ENCODE measurements around the gene C16orf96.

- TF ChIP-seq EP300 (IDR thresholded peaks at IDR 0.05; ENCODE audit: borderline replicate concordance), result no peak
- TF ChIP-seq TAF1 (IDR thresholded peaks at IDR 0.05; ENCODE audit: low read depth), result no peak
Measured at GRCh38 chr16:4519274-4520058, 36.7 kb upstream of the C16orf96 start.
